Putamen (tissue), 1 donor: ENCODE data around the gene URB1.
"Not testable (repeated sequence)": the region's sequence is repeated elsewhere in the genome, so short reads cannot be mapped to it uniquely, and the experiment has no call there.

ENCODE experiments used
- DNase-seq: peaks from one replicate; pipeline ENCODE4 v3.0.0-alpha.2; 2016; ENCODE audit warnings: low spot score

Gene URB1

GRCh38 chr21:32372755-32373154 lies 20.1 kb downstream of the URB1 start:
- DNase-seq = no peak

GRCh38 chr21:32371913-32372314 lies 20.9 kb downstream of the URB1 start:
- DNase-seq = no peak

- no peak for DNase-seq
Observed at GRCh38 chr21:32370998-32371766, 21.6 kb downstream of the URB1 start.

GRCh38 chr21:32368961-32369360 lies 23.9 kb downstream of the URB1 start:
- DNase-seq = not testable (repeated sequence)

GRCh38 chr21:32368386-32368785 lies 24.4 kb downstream of the URB1 start:
- peak; percentile 12 for DNase-seq

GRCh38 chr21:32367158-32367557 lies 25.7 kb downstream of the URB1 start:
- DNase-seq = no peak

- DNase-seq = no peak
Observed at GRCh38 chr21:32366191-32366590, 26.6 kb downstream of the URB1 start.

GRCh38 chr21:32364796-32365195 lies 28.0 kb downstream of the URB1 start:
- DNase-seq = no peak

GRCh38 chr21:32364387-32364786 lies 28.4 kb downstream of the URB1 start:
- no peak for DNase-seq

GRCh38 chr21:32360401-32360975 lies 32.3 kb downstream of the URB1 start:
- no peak for DNase-seq

GRCh38 chr21:32359719-32360260 lies 33.0 kb downstream of the URB1 start:
- DNase-seq = no peak

GRCh38 chr21:32356874-32357395 lies 35.9 kb downstream of the URB1 start:
- no peak for DNase-seq

- DNase-seq = no peak
Observed at GRCh38 chr21:32353002-32353711, 39.7 kb downstream of the URB1 start.

GRCh38 chr21:32352526-32352925 lies 40.3 kb downstream of the URB1 start:
- no peak for DNase-seq

GRCh38 chr21:32351428-32351827 lies 41.4 kb downstream of the URB1 start:
- DNase-seq = no peak

- DNase-seq = no peak
Observed at GRCh38 chr21:32350981-32351380, 41.8 kb downstream of the URB1 start.

GRCh38 chr21:32350211-32350980 lies 42.4 kb downstream of the URB1 start:
- no peak for DNase-seq

- no peak for DNase-seq
Observed at GRCh38 chr21:32349333-32349944, 43.4 kb downstream of the URB1 start.

- no peak for DNase-seq
Observed at GRCh38 chr21:32348604-32349332, 44.0 kb downstream of the URB1 start.

- DNase-seq = no peak
Observed at GRCh38 chr21:32347977-32348376, 44.8 kb downstream of the URB1 start.

GRCh38 chr21:32347351-32347750 lies 45.5 kb downstream of the URB1 start:
- DNase-seq = no peak
